Activated CD8-positive, alpha-beta memory T cell treated with anti-CD3 and anti-CD28 coated beads, Interleukin-2, amount 50 U/mL, for 24 hours (primary cell): ENCODE measurements around the gene ATP2B3.

ENCODE experiments used
- DNase-seq: peaks from one replicate; pipeline ENCODE4 v3.0.0-alpha.2; 2020; ENCODE audit errors: extremely low read depth

ATP2B3 gene

GRCh38 chrX:153569475-153569874 lies 52.0 kb downstream of the ATP2B3 start:
- DNase-seq, result no peak

- no peak for DNase-seq
These were observed 54.1 kb downstream of the ATP2B3 start for GRCh38 chrX:153571534-153571908.

- DNase-seq, result no peak
These were observed 55.2 kb downstream of the ATP2B3 start for GRCh38 chrX:153572601-153573000.

- DNase-seq, result no peak
These were observed 56.5 kb downstream of the ATP2B3 start for GRCh38 chrX:153573984-153574383.

- DNase-seq, result no peak
These were observed 58.9 kb downstream of the ATP2B3 start for GRCh38 chrX:153576239-153576870.

- no peak for DNase-seq
These were observed 59.5 kb downstream of the ATP2B3 start for GRCh38 chrX:153576961-153577360.

GRCh38 chrX:153578200-153578835 lies 60.9 kb downstream of the ATP2B3 start:
- no peak for DNase-seq

GRCh38 chrX:153578889-153579288 lies 61.4 kb downstream of the ATP2B3 start:
- no peak for DNase-seq

- no peak for DNase-seq
These were observed 63.4 kb downstream of the ATP2B3 start for GRCh38 chrX:153580700-153581386.

- no peak for DNase-seq
These were observed 65.5 kb downstream of the ATP2B3 start for GRCh38 chrX:153582896-153583295.

GRCh38 chrX:153583433-153583832 lies 66.0 kb downstream of the ATP2B3 start:
- no peak for DNase-seq

- no peak for DNase-seq
These were observed 68.4 kb downstream of the ATP2B3 start for GRCh38 chrX:153585827-153586226.

- no peak for DNase-seq
These were observed 69.9 kb downstream of the ATP2B3 start for GRCh38 chrX:153587342-153587741.

- DNase-seq, result no peak
These were observed 70.8 kb downstream of the ATP2B3 start for GRCh38 chrX:153588021-153588781.

- DNase-seq, result no peak
These were observed 71.5 kb downstream of the ATP2B3 start for GRCh38 chrX:153588782-153589446.

GRCh38 chrX:153590961-153591956 lies 73.8 kb downstream of the ATP2B3 start:
- DNase-seq, result no peak

- DNase-seq, result no peak
These were observed 74.8 kb downstream of the ATP2B3 start for GRCh38 chrX:153592091-153592833.

- no peak for DNase-seq
These were observed 75.7 kb downstream of the ATP2B3 start for GRCh38 chrX:153592966-153593688.

- no peak for DNase-seq
These were observed 76.5 kb downstream of the ATP2B3 start for GRCh38 chrX:153593811-153594500.
